ENCODE data around the gene FYB2. TPM values are rescaled to one million over a fixed set of nuclear protein-coding genes. Genes with fewer than 3 reads are reported as not detected.

Gene FYB2
- total RNA-seq, 1 experiment from 2014 or later, result not detected

GRCh38 chr1:56713112-56713511 is 106.1 kb downstream of the FYB2 start:
- intact Hi-C loops (cut with micrococcal nuclease), result loop anchor here (5.0 kb wide), 1 partner anchor 109 kb away; no protein-coding TSS in a partner anchor
- TF ChIP-seq EZH2 (IDR thresholded peaks at IDR 0.05; ENCODE audit: low read length, unreplicated experiment), result no peak
- no peak for TF ChIP-seq CTCF (conservative IDR thresholded peaks at IDR 0.05; ENCODE audit: low read depth, low read length)
- TF ChIP-seq EZH2phosphoT487 (IDR thresholded peaks at IDR 0.05; ENCODE audit: borderline replicate concordance, low read length), result no peak
- CTCF ChIA-PET, result interaction anchor here (0.6 kb wide), 1 partner anchor 1128 kb away, joined by 3 read pairs; no protein-coding TSS in a partner anchor
- Histone ChIP-seq H3K4me3 (ENCODE audit: low read length) (no peak overlapping the region), H3K27ac (ENCODE audit: low read length) (no peak overlapping the region), H3K9me3 (ENCODE audit: low read length) (no peaks in the 10 kb centered on the region), H2AFZ (ENCODE audit: low read length) (no peak overlapping the region), H3K27me3 (ENCODE audit: low read length) (no peaks in the 10 kb centered on the region), H3F3A (ENCODE audit: low read length, unreplicated experiment) (no peaks in the 10 kb centered on the region), H3K9me2 (replicated peaks; ENCODE audit: low read length) (no peaks in the 10 kb centered on the region), H3K36me3 (ENCODE audit: low read depth, low read length) (no peaks in the 10 kb centered on the region), H3K9ac (ENCODE audit: low read length) (no peak overlapping the region), H3K4me1 (ENCODE audit: insufficient read depth, low read length) (peaks cover 23% of the 10 kb centered on the region), H3K79me2 (ENCODE audit: low read length) (no peaks in the 10 kb centered on the region), H3K4me2 (ENCODE audit: low read length) (no peak overlapping the region), H4K20me1 (ENCODE audit: low read length) (no peaks in the 10 kb centered on the region)
- DNase-seq (no peak), ATAC-seq (no peak)
- BruUV-seq (replicated peaks), result no TSS peak
- POLR2A ChIA-PET (ENCODE audit: unreplicated experiment), result no interaction called here

GRCh38 chr1:56712150-56712549 is 107.1 kb downstream of the FYB2 start:
- H3K4me1 ChIP-seq (ENCODE audit: insufficient read depth, low read length), result peaks cover 23% of the 10 kb centered on the region
- intact Hi-C loops (cut with micrococcal nuclease), result loop anchor here (5.0 kb wide), 1 partner anchor 110 kb away; no protein-coding TSS in a partner anchor
- POLR2A ChIA-PET (ENCODE audit: unreplicated experiment), result no interaction called here
- TF ChIP-seq CTCF (conservative IDR thresholded peaks at IDR 0.05; ENCODE audit: low read depth, low read length) (no peak), EZH2 (IDR thresholded peaks at IDR 0.05; ENCODE audit: low read length, unreplicated experiment) (no peak), EZH2phosphoT487 (IDR thresholded peaks at IDR 0.05; ENCODE audit: borderline replicate concordance, low read length) (no peak)
- H3K4me2 ChIP-seq (ENCODE audit: low read length), result no peak overlapping the region
- CTCF ChIA-PET, result no interaction called here
- H3K27me3 ChIP-seq (ENCODE audit: low read length), result no peaks in the 10 kb centered on the region
- no peak for DNase-seq
- H2AFZ ChIP-seq (ENCODE audit: low read length), result no peak overlapping the region
- H3K27ac ChIP-seq (ENCODE audit: low read length), result no peak overlapping the region
- H3K9me3 ChIP-seq (ENCODE audit: low read length), result no peaks in the 10 kb centered on the region
- H3K79me2 ChIP-seq (ENCODE audit: low read length), result no peaks in the 10 kb centered on the region
- no peak overlapping the region for H3K9ac ChIP-seq (ENCODE audit: low read length)
- H3K9me2 ChIP-seq (replicated peaks; ENCODE audit: low read length), result no peaks in the 10 kb centered on the region
- no peaks in the 10 kb centered on the region for H3F3A ChIP-seq (ENCODE audit: low read length, unreplicated experiment)
- H3K4me3 ChIP-seq (ENCODE audit: low read length), result no peak overlapping the region
- no TSS peak for BruUV-seq (replicated peaks)
- H4K20me1 ChIP-seq (ENCODE audit: low read length), result no peaks in the 10 kb centered on the region
- no peak for ATAC-seq
- H3K36me3 ChIP-seq (ENCODE audit: low read depth, low read length), result no peaks in the 10 kb centered on the region

GRCh38 chr1:56710646-56711045 is 108.6 kb downstream of the FYB2 start:
- Histone ChIP-seq H3K4me2 (ENCODE audit: low read length) (peak overlapping the region; percentile 33), H3F3A (ENCODE audit: low read length, unreplicated experiment) (no peaks in the 10 kb centered on the region), H3K27ac (ENCODE audit: low read length) (no peak overlapping the region), H3K9me3 (ENCODE audit: low read length) (no peaks in the 10 kb centered on the region), H3K36me3 (ENCODE audit: low read depth, low read length) (no peaks in the 10 kb centered on the region), H3K27me3 (ENCODE audit: low read length) (no peaks in the 10 kb centered on the region), H3K79me2 (ENCODE audit: low read length) (no peaks in the 10 kb centered on the region), H4K20me1 (ENCODE audit: low read length) (no peaks in the 10 kb centered on the region), H2AFZ (ENCODE audit: low read length) (no peak overlapping the region), H3K9me2 (replicated peaks; ENCODE audit: low read length) (no peaks in the 10 kb centered on the region), H3K4me1 (ENCODE audit: insufficient read depth, low read length) (peaks cover 23% of the 10 kb centered on the region), H3K4me3 (ENCODE audit: low read length) (no peak overlapping the region), H3K9ac (ENCODE audit: low read length) (no peak overlapping the region)
- ATAC-seq, result peak; percentile 84
- TF ChIP-seq EZH2phosphoT487 (IDR thresholded peaks at IDR 0.05; ENCODE audit: borderline replicate concordance, low read length) (no peak), EZH2 (IDR thresholded peaks at IDR 0.05; ENCODE audit: low read length, unreplicated experiment) (no peak), CTCF (conservative IDR thresholded peaks at IDR 0.05; ENCODE audit: low read depth, low read length) (no peak)
- ChIA-PET CTCF (no interaction called here), POLR2A (ENCODE audit: unreplicated experiment) (no interaction called here)
- no TSS peak for BruUV-seq (replicated peaks)
- intact Hi-C loops (cut with micrococcal nuclease), result loop anchor here (5.0 kb wide), 1 partner anchor 112 kb away; no protein-coding TSS in a partner anchor
- peak; percentile 73 for DNase-seq

Measured in PC-3 (cell line).